Measurements from ENCODE around the gene RWDD3.

RWDD3 gene

GRCh38 chr1:95286479-95286878 is 52.5 kb downstream of the RWDD3 start:
- H3K27me3 ChIP-seq (ENCODE audit: insufficient read depth, low read length, poor library complexity), result no peaks in the 10 kb centered on the region
- no peak overlapping the region for H3K4ac ChIP-seq (ENCODE audit: low read depth, low read length)
- no peaks in the 10 kb centered on the region for H3K4me1 ChIP-seq (ENCODE audit: control insufficient read depth, low read depth, low read length)
- H2BK15ac ChIP-seq (replicated peaks; ENCODE audit: low read depth), result no peak overlapping the region
- no peak overlapping the region for H3K4me2 ChIP-seq (ENCODE audit: low read length)
- no peak overlapping the region for H3K56ac ChIP-seq (ENCODE audit: low read length)
- no peak overlapping the region for H3K4me3 ChIP-seq (ENCODE audit: low read length)
- H3K27ac ChIP-seq (ENCODE audit: low read depth, low read length), result no peak overlapping the region
- no peak overlapping the region for H3K9ac ChIP-seq (ENCODE audit: low read length)
- DNase-seq, result no peak
- no CpG with 5 or more reads among the region's 5 CpGs for WGBS (ENCODE audit: extremely low coverage, insufficient coverage, low lambda C conversion rate)
- no peak overlapping the region for H2AK5ac ChIP-seq (ENCODE audit: low read length)
- no peak overlapping the region for H4K8ac ChIP-seq (ENCODE audit: low read depth, low read length)
- H3K23ac ChIP-seq (ENCODE audit: low read length), result no peak overlapping the region
- H3K18ac ChIP-seq (ENCODE audit: low read length), result no peak overlapping the region
- no peaks in the 10 kb centered on the region for H3K79me1 ChIP-seq (ENCODE audit: low read length)
- no peak overlapping the region for H4K5ac ChIP-seq (ENCODE audit: low read length)
- H3K36me3 ChIP-seq (ENCODE audit: control insufficient read depth, insufficient read depth, low read length), result no peaks in the 10 kb centered on the region
- H2BK5ac ChIP-seq (ENCODE audit: low read length), result no peak overlapping the region
- H3K79me2 ChIP-seq (ENCODE audit: control insufficient read depth, insufficient read depth, low read length), result no peaks in the 10 kb centered on the region
- H2BK120ac ChIP-seq (ENCODE audit: low read depth, low read length), result no peak overlapping the region

- Histone ChIP-seq H4K5ac (ENCODE audit: low read length) (no peak overlapping the region), H3K4me3 (ENCODE audit: low read length) (no peak overlapping the region), H3K79me1 (ENCODE audit: low read length) (no peaks in the 10 kb centered on the region), H2BK5ac (ENCODE audit: low read length) (no peak overlapping the region), H3K79me2 (ENCODE audit: control insufficient read depth, insufficient read depth, low read length) (no peaks in the 10 kb centered on the region), H3K56ac (ENCODE audit: low read length) (no peak overlapping the region), H3K4me2 (ENCODE audit: low read length) (no peak overlapping the region), H3K23ac (ENCODE audit: low read length) (no peak overlapping the region), H4K8ac (ENCODE audit: low read depth, low read length) (no peak overlapping the region), H2BK15ac (replicated peaks; ENCODE audit: low read depth) (no peak overlapping the region), H3K9ac (ENCODE audit: low read length) (no peak overlapping the region), H3K4me1 (ENCODE audit: control insufficient read depth, low read depth, low read length) (no peaks in the 10 kb centered on the region), H3K27me3 (ENCODE audit: insufficient read depth, low read length, poor library complexity) (no peaks in the 10 kb centered on the region), H3K27ac (ENCODE audit: low read depth, low read length) (no peak overlapping the region), H3K18ac (ENCODE audit: low read length) (no peak overlapping the region), H2AK5ac (ENCODE audit: low read length) (no peak overlapping the region), H3K36me3 (ENCODE audit: control insufficient read depth, insufficient read depth, low read length) (no peaks in the 10 kb centered on the region), H3K4ac (ENCODE audit: low read depth, low read length) (no peak overlapping the region), H2BK120ac (ENCODE audit: low read depth, low read length) (no peak overlapping the region)
- no peak for DNase-seq
- no CpG with 5 or more reads among the region's 2 CpGs for WGBS (ENCODE audit: extremely low coverage, insufficient coverage, low lambda C conversion rate)
These were observed 53.1 kb downstream of the RWDD3 start for GRCh38 chr1:95287081-95287480.

- DNase-seq, result no peak
- no peak overlapping the region for H2BK120ac ChIP-seq (ENCODE audit: low read depth, low read length)
- H4K5ac ChIP-seq (ENCODE audit: low read length), result no peak overlapping the region
- no peak overlapping the region for H3K23ac ChIP-seq (ENCODE audit: low read length)
- H2BK15ac ChIP-seq (replicated peaks; ENCODE audit: low read depth), result no peak overlapping the region
- H3K27ac ChIP-seq (ENCODE audit: low read depth, low read length), result no peak overlapping the region
- H2AK5ac ChIP-seq (ENCODE audit: low read length), result no peak overlapping the region
- no peak overlapping the region for H2BK5ac ChIP-seq (ENCODE audit: low read length)
- no peak overlapping the region for H3K4me3 ChIP-seq (ENCODE audit: low read length)
- H3K18ac ChIP-seq (ENCODE audit: low read length), result no peak overlapping the region
- no CpG with 5 or more reads among the region's 2 CpGs for WGBS (ENCODE audit: extremely low coverage, insufficient coverage, low lambda C conversion rate)
- H3K56ac ChIP-seq (ENCODE audit: low read length), result no peak overlapping the region
- H4K8ac ChIP-seq (ENCODE audit: low read depth, low read length), result no peak overlapping the region
- H3K4me2 ChIP-seq (ENCODE audit: low read length), result no peak overlapping the region
- H3K4me1 ChIP-seq (ENCODE audit: control insufficient read depth, low read depth, low read length), result no peaks in the 10 kb centered on the region
- no peaks in the 10 kb centered on the region for H3K27me3 ChIP-seq (ENCODE audit: insufficient read depth, low read length, poor library complexity)
- no peaks in the 10 kb centered on the region for H3K79me1 ChIP-seq (ENCODE audit: low read length)
- no peaks in the 10 kb centered on the region for H3K36me3 ChIP-seq (ENCODE audit: control insufficient read depth, insufficient read depth, low read length)
- no peak overlapping the region for H3K4ac ChIP-seq (ENCODE audit: low read depth, low read length)
- no peaks in the 10 kb centered on the region for H3K79me2 ChIP-seq (ENCODE audit: control insufficient read depth, insufficient read depth, low read length)
- no peak overlapping the region for H3K9ac ChIP-seq (ENCODE audit: low read length)
These were observed 53.8 kb downstream of the RWDD3 start for GRCh38 chr1:95287825-95288224.

Data from mesendoderm (in vitro differentiated cells).